H1 (cell line): ENCODE data around the gene ZNF442.

ENCODE experiments used
- CBX5 ChIP-seq: fragments of 300-800, 300-1000 bp; sonication (generic); IDR thresholded peaks from 2 replicates; pipeline ENCODE4 v1.7.1; 2016; ENCODE audit warnings: antibody characterized with exemption, low read length, low read depth
- CBX8 ChIP-seq: fragments of 300-800, 300-1000 bp; sonication (generic); IDR thresholded peaks from 2 replicates; pipeline ENCODE4 v1.7.1; 2016; ENCODE audit warnings: low read depth, low read length, borderline replicate concordance
- CHD2 ChIP-seq: IDR thresholded peaks from 2 replicates; pipeline ENCODE4 v1.6.1; 2012; ENCODE audit warnings: low read length, improper control_type of control experiment
- CREB1 ChIP-seq: IDR thresholded peaks from 2 replicates; pipeline ENCODE4 v1.6.1; 2012; ENCODE audit warnings: inconsistent platforms
- EP300 ChIP-seq, 2 experiments: IDR thresholded peaks; 1 replicate in 1 of 2; 2 replicates in 1 of 2; pipeline ENCODE4 v1.6.1; 2011 to 2012; ENCODE audit warnings: low read depth in 2 of 2, low read length in 2 of 2, mild to moderate bottlenecking in 2 of 2, borderline replicate concordance in 1 of 2, inconsistent platforms in 1 of 2, moderate library complexity in 1 of 2
- HDAC2 ChIP-seq, 2 experiments: fragments of 300-600 bp in 1 of 2; sonication (generic) in 1 of 2; IDR thresholded peaks; 2 replicates each; pipeline ENCODE4 v1.6.1; 2011 to 2012; ENCODE audit warnings: low read depth in 2 of 2, low read length in 2 of 2, mild to moderate bottlenecking in 2 of 2, moderate library complexity in 2 of 2, borderline replicate concordance in 1 of 2, inconsistent platforms in 1 of 2
- POLR2A ChIP-seq, 2 experiments: IDR thresholded peaks; 1 replicate in 1 of 2; 2 replicates in 1 of 2; pipeline ENCODE4 v1.6.1; 2011; ENCODE audit warnings: low read depth in 2 of 2, low read length in 2 of 2, mild to moderate bottlenecking in 2 of 2; ENCODE audit errors: control extremely low read depth in 1 of 2
- TAF1 ChIP-seq: IDR thresholded peaks from 2 replicates; pipeline ENCODE4 v1.6.1; 2011; ENCODE audit warnings: mild to moderate bottlenecking, low read depth, low read length
- TEAD4 ChIP-seq: IDR thresholded peaks from 2 replicates; pipeline ENCODE4 v1.6.1; 2012; ENCODE audit warnings: low read depth, low read length, inconsistent platforms, mixed read lengths
- TF ChIP-seq, protein P1 (sequence below), 3 experiments: IDR thresholded peaks; 1 replicate in 2 of 3; 2 replicates in 1 of 3; pipeline versions ENCODE4 v1.5.1 to v1.6.1; 2011; ENCODE audit warnings: low read length in 3 of 3, mild to moderate bottlenecking in 3 of 3, inconsistent platforms in 2 of 3, low read depth in 1 of 3, moderate library complexity in 1 of 3; ENCODE audit not compliant: insufficient read depth in 1 of 3; ENCODE audit errors: control extremely low read depth in 1 of 3

DNA sequence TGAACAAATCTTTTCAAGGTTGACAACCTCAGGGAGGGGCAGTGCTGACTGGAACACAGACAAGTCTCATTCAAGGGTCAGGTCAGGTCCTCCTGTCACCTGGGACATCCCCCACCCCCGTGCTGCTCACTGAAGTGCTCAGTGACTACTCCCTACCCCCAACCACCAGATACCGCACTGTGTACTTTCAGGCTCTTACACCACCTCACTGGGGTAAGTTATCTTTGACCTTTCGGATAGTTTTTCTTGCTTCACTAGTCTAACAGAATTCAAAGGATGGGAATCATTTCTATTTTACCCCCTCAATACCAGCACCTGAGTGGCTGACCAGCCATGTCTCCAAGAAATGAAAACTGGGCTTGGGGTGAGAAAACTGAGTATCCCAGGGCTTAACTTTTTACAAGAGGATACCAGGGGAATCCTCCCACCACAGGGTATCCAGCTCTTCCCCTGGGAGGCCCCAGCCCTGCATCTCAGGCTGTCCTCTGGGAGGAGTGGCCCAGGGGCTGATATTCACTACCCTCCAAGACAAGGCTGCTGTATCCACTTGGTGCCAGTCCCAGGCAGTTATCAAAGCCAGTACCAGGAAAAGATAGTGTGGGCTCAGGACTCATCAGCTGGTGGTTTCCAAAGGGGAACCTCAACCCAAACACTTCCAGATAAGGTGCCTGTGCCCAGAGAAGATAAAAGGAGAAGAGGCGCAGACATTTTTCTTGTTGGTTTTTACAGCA lies 34.1 kb downstream of the ZNF442 start:
- TF ChIP-seq, protein P1, sequence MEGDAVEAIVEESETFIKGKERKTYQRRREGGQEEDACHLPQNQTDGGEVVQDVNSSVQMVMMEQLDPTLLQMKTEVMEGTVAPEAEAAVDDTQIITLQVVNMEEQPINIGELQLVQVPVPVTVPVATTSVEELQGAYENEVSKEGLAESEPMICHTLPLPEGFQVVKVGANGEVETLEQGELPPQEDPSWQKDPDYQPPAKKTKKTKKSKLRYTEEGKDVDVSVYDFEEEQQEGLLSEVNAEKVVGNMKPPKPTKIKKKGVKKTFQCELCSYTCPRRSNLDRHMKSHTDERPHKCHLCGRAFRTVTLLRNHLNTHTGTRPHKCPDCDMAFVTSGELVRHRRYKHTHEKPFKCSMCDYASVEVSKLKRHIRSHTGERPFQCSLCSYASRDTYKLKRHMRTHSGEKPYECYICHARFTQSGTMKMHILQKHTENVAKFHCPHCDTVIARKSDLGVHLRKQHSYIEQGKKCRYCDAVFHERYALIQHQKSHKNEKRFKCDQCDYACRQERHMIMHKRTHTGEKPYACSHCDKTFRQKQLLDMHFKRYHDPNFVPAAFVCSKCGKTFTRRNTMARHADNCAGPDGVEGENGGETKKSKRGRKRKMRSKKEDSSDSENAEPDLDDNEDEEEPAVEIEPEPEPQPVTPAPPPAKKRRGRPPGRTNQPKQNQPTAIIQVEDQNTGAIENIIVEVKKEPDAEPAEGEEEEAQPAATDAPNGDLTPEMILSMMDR (IDR thresholded peaks at IDR 0.05; ENCODE audit: control extremely low read depth in 1 of 3, insufficient read depth in 1 of 3, low read depth in 1 of 3, low read length in 3 of 3): no peak
- no peak for TF ChIP-seq CBX8
- no peak for TF ChIP-seq POLR2A (IDR thresholded peaks at IDR 0.05; ENCODE audit: control extremely low read depth in 1 of 2, low read depth in 2 of 2, low read length in 2 of 2)
- TF ChIP-seq TAF1: no peak
- no peak for TF ChIP-seq CHD2
- TF ChIP-seq CREB1: no peak
- no peak for TF ChIP-seq EP300 (IDR thresholded peaks at IDR 0.05; ENCODE audit: borderline replicate concordance in 1 of 2, low read depth in 2 of 2, low read length in 2 of 2)
- no peak for TF ChIP-seq CBX5
- TF ChIP-seq TEAD4: no peak
- no peak for TF ChIP-seq HDAC2 (IDR thresholded peaks at IDR 0.05; ENCODE audit: borderline replicate concordance in 1 of 2, low read depth in 2 of 2, low read length in 2 of 2)
